Progenitor cell of endocrine pancreas (in vitro differentiated cells): Measurements from ENCODE around the gene NRARP. TPM values are rescaled to one million over a fixed set of nuclear protein-coding genes. Genes with fewer than 3 reads are reported as not detected.

Experiments used
- DNase-seq: peaks from one replicate; pipeline ENCODE4 v3.0.0; 2021; ENCODE audit warnings: low spot score; ENCODE audit not compliant: unreplicated experiment
- H3K27ac Mint-ChIP-seq: 2 replicates; pipeline ENCODE4 v1.8.0; 2021; ENCODE audit warnings: mild to moderate bottlenecking, moderate library complexity, mixed read lengths
- H3K27me3 Mint-ChIP-seq: 2 replicates; pipeline ENCODE4 v1.8.0; 2021; ENCODE audit warnings: mixed read lengths
- H3K36me3 Mint-ChIP-seq: 2 replicates; pipeline ENCODE4 v1.8.0; 2022; ENCODE audit warnings: mixed read lengths; ENCODE audit not compliant: insufficient read depth
- H3K4me1 Mint-ChIP-seq: 2 replicates; pipeline ENCODE4 v1.8.0; 2021; ENCODE audit warnings: low read depth, mixed read lengths
- H3K4me3 Mint-ChIP-seq: 2 replicates; pipeline ENCODE4 v1.8.0; 2021; ENCODE audit warnings: low read depth, mild to moderate bottlenecking, moderate library complexity, mixed read lengths
- H3K9me3 Mint-ChIP-seq: 2 replicates; pipeline ENCODE4 v1.8.0; 2021; ENCODE audit warnings: low read depth, mixed read lengths
- total RNA-seq: library from RNA; stranded (reverse); gene quantifications from 2 replicates; pipeline ENCODE4 v1.2.1, GENCODE V29; 2021
- TF ChIP-seq, protein P1 (sequence below): fragments of 200-600 bp; sonication (generic); IDR thresholded peaks from one replicate; pipeline ENCODE4 v1.5.0; 2021; ENCODE audit warnings: antibody characterized with exemption, mild to moderate bottlenecking; ENCODE audit not compliant: unreplicated experiment

NRARP gene
- total RNA-seq, 1 donor from 2014 or later, result 27.1 TPM

DNA sequence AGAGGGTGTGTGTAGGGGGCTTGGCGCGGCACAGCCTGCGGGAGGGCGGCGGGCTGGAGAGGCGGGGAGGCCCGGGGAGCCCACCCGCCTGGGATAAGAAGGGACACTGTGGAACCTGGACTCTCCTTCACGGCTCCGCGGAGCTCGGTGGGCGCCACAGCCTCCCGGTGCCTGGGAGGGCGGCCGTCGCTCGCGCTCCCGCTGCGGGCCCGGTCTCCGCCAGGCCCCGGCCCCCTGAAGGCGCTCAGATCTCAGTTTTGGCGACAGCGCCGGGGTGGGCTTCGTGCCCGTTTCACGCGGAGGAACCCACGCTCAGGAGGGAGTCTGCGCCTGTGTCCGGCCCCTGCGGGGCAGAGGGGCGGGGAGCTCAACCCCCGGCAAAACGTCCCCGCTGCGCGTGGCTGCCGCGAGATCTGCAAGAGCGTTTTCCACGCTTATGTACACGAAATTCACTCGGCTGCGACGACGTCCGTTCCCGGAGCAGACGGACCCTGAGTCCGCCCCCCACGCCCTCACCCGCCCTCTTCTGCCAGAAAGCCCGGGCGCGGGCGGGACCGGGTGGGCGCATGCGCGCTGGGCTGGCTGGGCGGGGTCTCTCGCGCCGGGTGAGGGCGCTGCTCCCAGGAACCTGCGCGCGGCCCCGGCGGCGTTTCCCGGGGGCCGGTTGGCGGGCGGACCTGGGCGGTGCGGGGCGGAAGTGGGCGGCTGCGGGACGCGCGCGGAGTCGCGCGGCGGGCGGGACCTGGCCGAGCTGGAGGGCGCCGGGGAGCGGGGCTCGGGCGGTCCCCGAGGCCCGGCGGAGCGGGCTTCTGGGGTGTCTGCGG, 47.2 kb downstream of the NRARP start, which contains the start of gene NELFB:
Gene NELFB (plus strand): TSS at position 704 of the 824 bp plus-strand sequence.
- TF ChIP-seq, protein P1, sequence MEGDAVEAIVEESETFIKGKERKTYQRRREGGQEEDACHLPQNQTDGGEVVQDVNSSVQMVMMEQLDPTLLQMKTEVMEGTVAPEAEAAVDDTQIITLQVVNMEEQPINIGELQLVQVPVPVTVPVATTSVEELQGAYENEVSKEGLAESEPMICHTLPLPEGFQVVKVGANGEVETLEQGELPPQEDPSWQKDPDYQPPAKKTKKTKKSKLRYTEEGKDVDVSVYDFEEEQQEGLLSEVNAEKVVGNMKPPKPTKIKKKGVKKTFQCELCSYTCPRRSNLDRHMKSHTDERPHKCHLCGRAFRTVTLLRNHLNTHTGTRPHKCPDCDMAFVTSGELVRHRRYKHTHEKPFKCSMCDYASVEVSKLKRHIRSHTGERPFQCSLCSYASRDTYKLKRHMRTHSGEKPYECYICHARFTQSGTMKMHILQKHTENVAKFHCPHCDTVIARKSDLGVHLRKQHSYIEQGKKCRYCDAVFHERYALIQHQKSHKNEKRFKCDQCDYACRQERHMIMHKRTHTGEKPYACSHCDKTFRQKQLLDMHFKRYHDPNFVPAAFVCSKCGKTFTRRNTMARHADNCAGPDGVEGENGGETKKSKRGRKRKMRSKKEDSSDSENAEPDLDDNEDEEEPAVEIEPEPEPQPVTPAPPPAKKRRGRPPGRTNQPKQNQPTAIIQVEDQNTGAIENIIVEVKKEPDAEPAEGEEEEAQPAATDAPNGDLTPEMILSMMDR, result no peak
- DNase-seq, result peak; percentile 96
- H3K4me1 Mint-ChIP-seq, result peaks cover 8% of the 10 kb centered on the region
- no peaks in the 10 kb centered on the region for H3K36me3 Mint-ChIP-seq
- H3K9me3 Mint-ChIP-seq, result no peaks in the 10 kb centered on the region
- peak within 1 kb of the TSS; percentile 84 for H3K4me3 Mint-ChIP-seq
- H3K27ac Mint-ChIP-seq, result peak within 1 kb of the TSS; percentile 86
- no peaks in the 10 kb centered on the region for H3K27me3 Mint-ChIP-seq

DNA sequence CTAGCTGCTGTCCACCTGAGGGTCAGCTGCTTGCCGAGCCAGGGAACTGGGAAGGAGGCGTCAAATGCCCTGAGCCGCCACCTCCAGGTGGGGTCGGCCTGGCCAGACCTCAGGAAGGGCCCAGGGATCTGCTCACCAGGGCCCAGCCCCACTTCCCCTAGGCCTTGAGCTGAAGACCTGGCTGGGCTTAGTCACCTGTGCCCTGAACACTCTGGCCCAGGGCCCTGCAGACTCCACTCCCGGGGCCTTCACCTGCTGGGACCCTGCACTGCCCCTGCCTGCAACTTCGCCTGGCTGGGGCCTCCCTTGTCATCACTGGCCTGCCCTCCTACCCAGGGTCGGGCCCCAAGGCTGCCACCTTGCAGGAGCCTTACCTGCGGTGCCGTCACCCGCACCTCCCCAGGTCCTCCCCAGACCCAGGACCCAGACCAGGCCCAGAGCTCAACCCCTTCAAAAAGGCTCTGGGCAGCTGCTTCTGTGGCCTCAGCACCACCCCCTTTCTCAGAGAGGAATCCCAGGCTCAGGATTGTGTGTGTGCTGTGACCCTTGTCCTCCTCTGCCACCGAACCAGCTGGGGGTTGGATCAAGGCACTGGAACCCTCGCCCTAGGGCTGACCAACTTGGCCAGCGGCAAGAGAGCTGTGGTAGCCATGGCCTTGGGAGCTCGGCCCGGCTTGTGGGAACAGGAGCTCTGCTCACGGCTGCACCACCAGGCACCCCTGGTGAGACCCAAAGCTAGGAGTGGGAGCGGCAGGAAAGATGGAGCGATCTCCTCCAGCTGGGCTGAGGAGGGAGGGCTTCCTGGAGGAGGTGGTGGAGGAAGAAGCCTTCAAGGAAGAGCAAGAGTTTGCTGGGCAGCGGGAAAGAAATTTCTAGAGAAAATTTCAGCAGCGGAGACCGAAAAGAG, 48.1 kb downstream of the NRARP start:
- TF ChIP-seq, protein P1, result no peak
- peak overlapping the region; percentile 86 for H3K27ac Mint-ChIP-seq
- no peaks in the 10 kb centered on the region for H3K36me3 Mint-ChIP-seq
- no peak for DNase-seq
- peaks cover 8% of the 10 kb centered on the region for H3K4me1 Mint-ChIP-seq
- no peaks in the 10 kb centered on the region for H3K27me3 Mint-ChIP-seq
- peak overlapping the region; percentile 83 for H3K4me3 Mint-ChIP-seq
- H3K9me3 Mint-ChIP-seq, result no peaks in the 10 kb centered on the region

GRCh38 chr9:137252555-137253506, 49.2 kb downstream of the NRARP start:
- no peak overlapping the region for H3K4me3 Mint-ChIP-seq
- no peaks in the 10 kb centered on the region for H3K36me3 Mint-ChIP-seq
- TF ChIP-seq, protein P1, result no peak
- H3K27ac Mint-ChIP-seq, result no peak overlapping the region
- DNase-seq, result no peak
- no peaks in the 10 kb centered on the region for H3K27me3 Mint-ChIP-seq
- H3K9me3 Mint-ChIP-seq, result no peaks in the 10 kb centered on the region
- peaks cover 8% of the 10 kb centered on the region for H3K4me1 Mint-ChIP-seq

DNA sequence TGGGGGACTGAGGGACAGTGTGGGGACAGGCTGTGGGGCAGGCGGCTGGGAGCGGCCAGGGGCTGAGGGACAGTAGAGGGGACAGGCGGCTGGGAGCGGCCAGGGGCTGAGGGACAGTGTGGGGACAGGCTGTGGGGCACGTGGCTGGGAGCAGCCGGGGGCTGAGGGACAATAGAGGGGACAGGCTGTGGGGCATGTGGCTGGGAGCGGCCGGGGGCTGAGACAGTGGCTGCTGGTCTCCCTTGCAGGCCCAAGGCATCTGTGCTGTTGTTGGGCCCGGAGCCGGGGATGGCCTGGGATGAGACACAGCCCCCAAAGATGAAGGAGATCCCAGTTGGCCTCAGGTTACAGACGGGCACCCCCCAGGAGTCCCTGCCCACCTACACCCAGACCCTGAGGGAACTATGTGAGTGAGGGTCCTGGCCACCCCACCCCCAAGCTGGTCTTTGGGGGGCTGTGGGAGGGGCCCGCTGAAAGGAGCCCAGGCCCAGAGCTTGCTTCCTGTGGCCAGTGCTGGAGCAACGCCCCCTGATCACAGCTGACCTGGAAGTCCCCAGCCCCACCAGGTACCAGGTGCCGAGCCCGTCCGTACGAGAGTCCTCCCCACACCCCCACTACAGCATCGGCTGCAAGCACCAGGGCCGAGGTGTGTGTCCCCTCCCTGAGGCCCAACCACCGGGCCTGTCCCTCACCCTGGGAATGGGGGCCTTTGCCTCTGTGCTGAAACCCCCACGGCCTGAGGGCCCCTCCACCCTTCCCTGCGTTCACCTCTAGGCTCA, 50.4 kb downstream of the NRARP start:
- no peaks in the 10 kb centered on the region for H3K27me3 Mint-ChIP-seq
- H3K36me3 Mint-ChIP-seq, result no peaks in the 10 kb centered on the region
- H3K4me1 Mint-ChIP-seq, result peaks cover 8% of the 10 kb centered on the region
- H3K4me3 Mint-ChIP-seq, result no peak overlapping the region
- no peak for DNase-seq
- TF ChIP-seq, protein P1, result no peak
- H3K9me3 Mint-ChIP-seq, result no peaks in the 10 kb centered on the region
- H3K27ac Mint-ChIP-seq, result no peak overlapping the region
